ENCODE results near the gene EPHB1. TPM values are rescaled to one million over a fixed set of nuclear protein-coding genes. Genes with fewer than 3 reads are reported as not detected.

The EPHB1 gene
- 12.5 and 13.7 TPM in 2 replicates for total RNA-seq
- long read RNA-seq, full-length matches to known transcripts = 1 of 4 reads
- long read RNA-seq, partial matches to known transcripts = 2 of 4 reads
- long read RNA-seq, other reads (novel, unspliced or antisense) = 1 of 4 reads

DNA sequence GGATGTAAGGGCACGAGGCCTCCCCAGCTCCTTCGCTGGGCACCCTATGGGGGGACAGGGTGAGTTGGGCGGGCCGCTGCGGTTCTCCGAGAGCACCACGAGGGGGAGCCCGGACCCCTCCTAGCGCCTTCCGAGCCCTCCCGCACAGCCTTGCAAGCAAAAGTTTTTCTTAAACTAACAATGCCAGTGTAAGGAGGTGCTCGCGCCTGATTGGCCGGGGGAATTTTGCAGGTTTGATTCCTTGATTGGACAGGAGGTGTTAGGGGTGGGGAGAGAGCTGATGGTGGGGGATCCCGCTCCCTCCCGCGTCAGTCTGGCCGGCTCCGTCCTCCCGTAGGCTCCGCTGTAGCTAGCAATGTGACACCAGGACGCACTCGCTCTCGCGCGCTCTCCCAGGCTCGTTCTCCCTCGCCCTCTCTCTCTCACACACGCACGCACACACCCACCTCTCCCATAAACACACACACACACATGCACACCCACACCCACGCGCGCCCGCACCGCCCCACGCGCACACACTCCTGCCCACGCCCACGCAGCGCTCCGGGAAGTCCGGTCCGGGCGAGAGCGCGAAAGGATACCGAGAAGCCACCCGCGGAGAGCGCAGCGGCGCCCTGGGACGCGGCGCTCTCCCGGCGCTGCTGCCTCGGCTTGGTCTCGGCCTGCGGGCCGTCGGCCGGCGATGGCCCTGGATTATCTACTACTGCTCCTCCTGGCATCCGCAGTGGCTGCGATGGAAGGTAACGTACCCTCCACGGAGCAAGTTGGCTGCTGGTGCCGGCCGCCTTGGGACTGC is at the start of gene EPHB1:
Gene EPHB1 (plus strand): TSS at position 311 of the 796 bp plus-strand sequence.
- H3K27me3 Mint-ChIP-seq (ENCODE audit: low read depth) = peaks cover 50% of the 10 kb centered on the region
- peak; percentile 88 for DNase-seq (ENCODE audit: low read depth, low spot score)
- H3K27ac Mint-ChIP-seq (ENCODE audit: unreplicated experiment) = peak within 1 kb of the TSS; percentile 75
- TF ChIP-seq, protein P1, sequence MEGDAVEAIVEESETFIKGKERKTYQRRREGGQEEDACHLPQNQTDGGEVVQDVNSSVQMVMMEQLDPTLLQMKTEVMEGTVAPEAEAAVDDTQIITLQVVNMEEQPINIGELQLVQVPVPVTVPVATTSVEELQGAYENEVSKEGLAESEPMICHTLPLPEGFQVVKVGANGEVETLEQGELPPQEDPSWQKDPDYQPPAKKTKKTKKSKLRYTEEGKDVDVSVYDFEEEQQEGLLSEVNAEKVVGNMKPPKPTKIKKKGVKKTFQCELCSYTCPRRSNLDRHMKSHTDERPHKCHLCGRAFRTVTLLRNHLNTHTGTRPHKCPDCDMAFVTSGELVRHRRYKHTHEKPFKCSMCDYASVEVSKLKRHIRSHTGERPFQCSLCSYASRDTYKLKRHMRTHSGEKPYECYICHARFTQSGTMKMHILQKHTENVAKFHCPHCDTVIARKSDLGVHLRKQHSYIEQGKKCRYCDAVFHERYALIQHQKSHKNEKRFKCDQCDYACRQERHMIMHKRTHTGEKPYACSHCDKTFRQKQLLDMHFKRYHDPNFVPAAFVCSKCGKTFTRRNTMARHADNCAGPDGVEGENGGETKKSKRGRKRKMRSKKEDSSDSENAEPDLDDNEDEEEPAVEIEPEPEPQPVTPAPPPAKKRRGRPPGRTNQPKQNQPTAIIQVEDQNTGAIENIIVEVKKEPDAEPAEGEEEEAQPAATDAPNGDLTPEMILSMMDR (conservative IDR thresholded peaks at IDR 0.05) = peak; percentile 98
- peak within 1 kb of the TSS; percentile 100 for H3K4me3 Mint-ChIP-seq
- no peaks in the 10 kb centered on the region for H3K36me3 Mint-ChIP-seq (ENCODE audit: low read depth)
- H3K4me1 Mint-ChIP-seq = peaks cover 13% of the 10 kb centered on the region
- H3K9me3 Mint-ChIP-seq = no peaks in the 10 kb centered on the region

DNA sequence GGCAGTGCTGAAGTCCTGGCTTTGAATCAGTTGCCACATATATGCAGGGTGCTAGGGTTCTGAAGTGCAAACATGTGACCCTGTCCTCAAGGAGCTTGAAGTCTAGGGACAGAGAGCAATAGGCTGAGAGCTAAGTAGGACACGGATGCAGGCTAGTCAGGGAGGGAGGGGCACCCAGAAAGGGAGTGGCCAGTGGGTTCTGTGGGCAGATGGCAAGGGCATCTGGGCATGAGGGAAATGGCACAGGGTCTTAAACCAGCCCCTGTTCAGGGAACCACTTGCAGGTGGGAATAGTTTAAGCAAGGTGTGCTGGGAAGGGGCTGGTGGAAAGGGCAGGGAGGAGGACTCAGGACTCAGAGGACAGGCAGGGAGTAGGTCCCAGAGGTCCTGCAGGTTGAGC is 46.4 kb upstream of the EPHB1 start:
- Mint-ChIP-seq H3K27me3 (ENCODE audit: low read depth) (no peaks in the 10 kb centered on the region), H3K4me3 (no peak overlapping the region), H3K4me1 (no peaks in the 10 kb centered on the region), H3K9me3 (peaks cover 2% of the 10 kb centered on the region), H3K27ac (ENCODE audit: unreplicated experiment) (no peak overlapping the region), H3K36me3 (ENCODE audit: low read depth) (no peaks in the 10 kb centered on the region)
- no peak for DNase-seq (ENCODE audit: low read depth, low spot score)
- TF ChIP-seq, protein P1 (conservative IDR thresholded peaks at IDR 0.05) = no peak

DNA sequence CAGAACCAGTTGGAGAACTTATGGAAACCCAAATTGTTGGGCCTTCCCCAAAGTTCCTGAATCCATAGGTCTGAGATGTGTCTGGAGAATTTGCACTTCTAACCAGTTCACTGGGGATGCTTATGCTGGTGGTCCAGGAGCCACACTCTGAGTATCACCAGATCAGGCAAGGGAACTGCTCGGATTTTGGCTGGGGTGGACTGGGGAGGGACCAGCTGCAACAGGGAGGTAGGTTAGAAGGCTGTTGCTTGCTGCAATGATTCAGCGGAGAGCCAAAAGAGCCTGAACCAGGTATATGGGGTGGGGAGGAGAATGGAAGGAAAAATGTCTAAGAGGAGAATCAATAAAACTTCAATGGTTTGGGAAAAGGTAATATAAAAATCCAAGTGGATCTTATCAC is 45.9 kb upstream of the EPHB1 start:
- no peak overlapping the region for H3K4me3 Mint-ChIP-seq
- H3K4me1 Mint-ChIP-seq = no peaks in the 10 kb centered on the region
- no peak for DNase-seq (ENCODE audit: low read depth, low spot score)
- no peaks in the 10 kb centered on the region for H3K27me3 Mint-ChIP-seq (ENCODE audit: low read depth)
- TF ChIP-seq, protein P1 (conservative IDR thresholded peaks at IDR 0.05) = no peak
- no peaks in the 10 kb centered on the region for H3K36me3 Mint-ChIP-seq (ENCODE audit: low read depth)
- H3K27ac Mint-ChIP-seq (ENCODE audit: unreplicated experiment) = no peak overlapping the region
- peaks cover 2% of the 10 kb centered on the region for H3K9me3 Mint-ChIP-seq

DNA sequence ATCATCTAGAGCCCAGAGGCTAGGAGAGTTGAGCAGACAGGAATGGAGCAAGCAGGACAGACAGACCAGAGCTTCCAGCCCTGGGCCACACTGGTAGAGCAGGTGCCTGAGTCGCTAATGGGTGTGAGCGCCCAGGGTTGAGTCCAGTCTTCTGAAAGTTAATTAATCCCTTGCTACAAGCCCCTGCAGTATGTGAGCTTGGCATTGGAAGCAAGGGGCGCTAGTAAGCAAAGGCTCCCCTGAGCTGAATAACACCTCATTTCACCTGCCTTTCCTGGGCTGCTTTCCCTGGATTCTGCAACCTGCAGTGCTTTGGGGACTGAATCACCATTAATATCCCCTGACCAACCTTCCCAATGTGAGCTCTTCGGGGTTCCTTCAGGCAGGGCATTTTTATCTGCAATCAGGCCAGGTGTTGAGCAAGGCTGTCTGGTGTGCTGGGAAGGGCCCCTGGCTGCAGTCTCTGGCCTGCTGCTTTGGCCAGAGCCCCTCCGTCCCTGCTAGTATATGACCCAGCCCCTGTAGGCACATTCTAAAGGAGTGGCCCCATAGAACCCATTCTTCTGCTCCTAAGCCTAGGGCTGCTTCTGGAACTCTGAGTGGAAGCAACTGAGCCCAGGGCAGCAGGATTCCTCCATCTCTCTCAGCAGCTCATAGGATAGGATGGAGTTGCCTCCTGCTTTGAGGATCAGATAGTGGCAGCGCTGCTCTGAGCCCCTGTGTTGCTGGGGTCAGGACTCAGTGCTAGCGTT is 45.1 kb upstream of the EPHB1 start:
- Mint-ChIP-seq H3K27ac (ENCODE audit: unreplicated experiment) (no peak overlapping the region), H3K9me3 (peaks cover 2% of the 10 kb centered on the region), H3K4me3 (no peak overlapping the region), H3K4me1 (no peaks in the 10 kb centered on the region), H3K36me3 (ENCODE audit: low read depth) (no peaks in the 10 kb centered on the region), H3K27me3 (ENCODE audit: low read depth) (no peaks in the 10 kb centered on the region)
- no peak for DNase-seq (ENCODE audit: low read depth, low spot score)
- TF ChIP-seq, protein P1 (conservative IDR thresholded peaks at IDR 0.05) = no peak

DNA sequence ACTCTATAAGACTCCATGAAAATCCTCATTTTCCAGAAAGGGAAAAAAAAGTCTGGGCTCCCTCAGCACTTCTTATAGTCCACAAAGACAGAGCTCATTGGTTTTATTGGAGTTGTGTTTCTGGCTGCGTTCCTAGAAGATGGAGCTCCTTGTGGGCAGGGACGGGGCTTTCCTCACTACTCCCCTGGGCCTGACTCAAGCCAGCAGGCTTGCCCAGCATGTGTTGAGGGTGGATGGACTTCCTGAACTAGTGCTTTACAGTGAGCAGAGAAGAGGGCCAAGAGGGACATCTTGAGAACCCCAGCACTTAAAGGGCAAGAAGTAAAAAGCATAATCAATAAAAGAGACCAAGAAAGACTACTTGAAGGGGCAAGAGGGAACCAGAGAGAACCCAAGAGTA is 43.2 kb upstream of the EPHB1 start:
- H3K4me3 Mint-ChIP-seq = no peak overlapping the region
- no peaks in the 10 kb centered on the region for H3K27me3 Mint-ChIP-seq (ENCODE audit: low read depth)
- TF ChIP-seq, protein P1 (conservative IDR thresholded peaks at IDR 0.05) = no peak
- H3K27ac Mint-ChIP-seq (ENCODE audit: unreplicated experiment) = no peak overlapping the region
- no peaks in the 10 kb centered on the region for H3K36me3 Mint-ChIP-seq (ENCODE audit: low read depth)
- H3K9me3 Mint-ChIP-seq = no peaks in the 10 kb centered on the region
- H3K4me1 Mint-ChIP-seq = no peaks in the 10 kb centered on the region
- no peak for DNase-seq (ENCODE audit: low read depth, low spot score)

Measured in neural crest cell (in vitro differentiated cells).